Retinal pigment epithelial cell (primary cell): Measurements from ENCODE around the gene ARL15.

ENCODE experiments used
- DNase-seq: peaks from one replicate; pipeline ENCODE4 v3.0.0-alpha.2; 2010; ENCODE audit warnings: low read depth
- H3K4me3 ChIP-seq: 2 replicates; pipeline ENCODE4 v1.5.1; 2011; ENCODE audit warnings: mild to moderate bottlenecking, low read length, control low read depth, moderate library complexity
- TF ChIP-seq, protein P1 (sequence below): conservative IDR thresholded peaks from 2 replicates; pipeline ENCODE4 v1.5.1; 2011; ENCODE audit warnings: low read depth, low read length, control low read depth, inconsistent platforms

ARL15 gene

DNA sequence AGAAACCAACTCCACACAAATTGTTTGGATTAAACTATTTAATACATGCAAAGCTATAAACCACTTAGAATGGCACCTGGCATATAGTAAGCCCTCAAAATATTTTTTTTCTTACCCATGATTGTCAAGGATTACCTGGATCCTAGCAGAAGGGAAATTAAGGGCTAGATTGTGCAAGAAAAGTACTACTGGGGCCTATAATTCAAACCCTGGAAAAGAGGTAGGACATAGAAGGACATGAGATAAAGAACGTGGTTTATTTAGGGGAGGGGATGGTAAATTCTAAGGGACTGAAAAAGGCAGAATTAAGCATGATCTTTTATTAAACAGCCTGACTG, 14.9 kb upstream of the ARL15 start:
- TF ChIP-seq, protein P1, sequence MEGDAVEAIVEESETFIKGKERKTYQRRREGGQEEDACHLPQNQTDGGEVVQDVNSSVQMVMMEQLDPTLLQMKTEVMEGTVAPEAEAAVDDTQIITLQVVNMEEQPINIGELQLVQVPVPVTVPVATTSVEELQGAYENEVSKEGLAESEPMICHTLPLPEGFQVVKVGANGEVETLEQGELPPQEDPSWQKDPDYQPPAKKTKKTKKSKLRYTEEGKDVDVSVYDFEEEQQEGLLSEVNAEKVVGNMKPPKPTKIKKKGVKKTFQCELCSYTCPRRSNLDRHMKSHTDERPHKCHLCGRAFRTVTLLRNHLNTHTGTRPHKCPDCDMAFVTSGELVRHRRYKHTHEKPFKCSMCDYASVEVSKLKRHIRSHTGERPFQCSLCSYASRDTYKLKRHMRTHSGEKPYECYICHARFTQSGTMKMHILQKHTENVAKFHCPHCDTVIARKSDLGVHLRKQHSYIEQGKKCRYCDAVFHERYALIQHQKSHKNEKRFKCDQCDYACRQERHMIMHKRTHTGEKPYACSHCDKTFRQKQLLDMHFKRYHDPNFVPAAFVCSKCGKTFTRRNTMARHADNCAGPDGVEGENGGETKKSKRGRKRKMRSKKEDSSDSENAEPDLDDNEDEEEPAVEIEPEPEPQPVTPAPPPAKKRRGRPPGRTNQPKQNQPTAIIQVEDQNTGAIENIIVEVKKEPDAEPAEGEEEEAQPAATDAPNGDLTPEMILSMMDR = no peak
- no peak for DNase-seq
- no peak overlapping the region for H3K4me3 ChIP-seq

DNA sequence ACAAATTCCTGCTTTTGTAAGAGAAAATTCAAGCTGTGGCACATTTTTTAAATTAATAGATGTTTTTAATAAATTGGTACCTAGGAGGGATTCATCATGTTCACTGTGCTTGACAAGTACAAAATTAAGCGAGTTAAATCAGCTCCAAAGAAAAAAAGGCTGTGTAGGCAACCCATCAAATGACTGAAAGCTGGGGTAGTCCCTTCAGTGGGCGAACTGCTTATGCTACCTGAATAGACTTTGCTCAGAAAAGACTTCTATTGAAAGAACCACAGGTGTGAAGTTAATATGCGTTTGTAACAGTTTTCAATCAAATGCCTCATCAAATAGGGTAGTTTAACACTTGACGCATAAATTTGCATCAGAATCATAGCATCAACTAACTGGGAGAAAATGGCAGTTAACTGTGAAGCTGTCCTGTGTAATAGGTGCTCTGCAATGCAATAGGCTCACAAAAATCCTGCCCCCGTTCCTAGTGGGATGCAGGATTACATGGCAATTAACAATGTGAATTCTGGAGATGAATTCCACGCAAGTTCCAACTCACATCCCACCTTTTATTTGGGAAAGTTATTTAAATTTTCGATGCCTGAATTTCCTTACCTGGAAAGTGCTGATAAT, 14.4 kb upstream of the ARL15 start:
- no peak for DNase-seq
- H3K4me3 ChIP-seq = no peak overlapping the region
- TF ChIP-seq, protein P1 = no peak

DNA sequence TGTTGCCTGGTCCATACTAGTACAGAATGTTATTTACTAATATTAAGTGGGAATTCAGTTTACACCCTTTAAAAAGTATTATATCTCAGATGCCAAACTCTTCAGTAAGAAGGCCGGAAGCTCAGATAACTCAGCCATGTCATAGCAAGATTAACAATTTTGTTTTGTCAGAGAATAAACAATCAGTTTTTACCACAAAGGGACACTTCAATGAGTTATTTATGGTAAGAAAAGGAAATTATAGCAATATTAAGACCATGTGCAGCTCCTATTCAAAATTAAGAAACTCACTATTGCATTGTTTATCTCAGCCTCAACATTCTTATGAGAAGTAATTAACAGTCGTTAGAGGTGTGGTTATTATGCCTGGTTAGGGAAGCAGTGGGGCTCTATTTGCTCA, 13.1 kb upstream of the ARL15 start:
- no peak for DNase-seq
- no peak overlapping the region for H3K4me3 ChIP-seq
- TF ChIP-seq, protein P1 = no peak

DNA sequence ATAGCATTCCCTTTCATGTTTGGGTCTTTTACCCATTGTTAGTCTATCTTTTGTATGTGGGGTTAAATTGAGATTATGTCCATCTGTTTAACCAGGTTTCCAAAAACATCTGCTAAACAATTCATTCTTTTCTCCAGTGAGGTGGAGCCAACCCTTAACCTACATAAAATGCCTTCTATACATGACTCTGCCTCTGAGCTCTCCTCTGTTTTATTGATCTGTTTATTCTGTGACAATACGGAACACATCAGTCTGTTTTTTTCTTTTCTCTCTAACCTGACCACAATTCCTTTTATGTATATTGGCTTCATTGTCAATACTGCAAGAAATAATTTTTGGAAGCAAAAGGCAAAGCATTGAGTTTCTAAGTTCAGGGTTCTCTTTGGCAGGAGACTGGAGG, 9.9 kb upstream of the ARL15 start:
- TF ChIP-seq, protein P1 = no peak
- no peak for DNase-seq

DNA sequence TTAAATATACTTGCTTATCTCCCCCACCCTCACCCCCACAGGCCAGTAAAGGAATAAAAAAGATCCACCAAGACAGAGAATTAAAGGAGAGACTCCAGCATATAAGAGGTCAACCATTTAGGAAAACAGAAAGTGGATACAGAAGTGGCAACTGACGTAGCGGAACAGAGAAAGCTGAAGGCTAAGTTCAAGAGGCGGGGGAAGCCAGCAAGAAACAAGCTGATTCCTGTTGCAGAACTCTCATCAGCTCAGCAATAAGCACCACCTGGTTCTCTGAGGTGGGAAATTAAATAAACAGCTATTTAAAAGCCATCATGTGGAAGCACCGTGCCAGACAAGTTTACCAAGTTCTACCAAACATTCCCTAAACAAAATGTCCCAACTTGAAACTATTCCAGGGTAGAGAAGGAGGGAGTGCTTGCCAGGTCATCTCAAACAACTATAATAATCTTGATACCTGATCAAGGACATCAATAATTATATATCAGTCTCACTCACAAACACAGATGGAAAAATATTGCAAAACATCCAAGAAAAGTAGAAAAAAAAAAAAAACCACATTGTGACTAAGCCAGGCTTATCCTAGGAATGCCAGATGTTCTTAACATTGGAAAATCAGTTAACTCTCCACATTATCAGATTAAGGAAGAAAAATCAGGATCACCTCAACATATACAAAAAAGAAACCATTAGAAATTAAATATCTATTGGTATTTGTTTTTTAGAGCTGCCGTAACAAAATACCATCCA, 7.3 kb upstream of the ARL15 start:
- no peak overlapping the region for H3K4me3 ChIP-seq
- TF ChIP-seq, protein P1 = no peak
- DNase-seq = no peak

More for the DNA sequence above, 9.9 kb upstream of the ARL15 start:
- H3K4me3 ChIP-seq = no peak overlapping the region

DNA sequence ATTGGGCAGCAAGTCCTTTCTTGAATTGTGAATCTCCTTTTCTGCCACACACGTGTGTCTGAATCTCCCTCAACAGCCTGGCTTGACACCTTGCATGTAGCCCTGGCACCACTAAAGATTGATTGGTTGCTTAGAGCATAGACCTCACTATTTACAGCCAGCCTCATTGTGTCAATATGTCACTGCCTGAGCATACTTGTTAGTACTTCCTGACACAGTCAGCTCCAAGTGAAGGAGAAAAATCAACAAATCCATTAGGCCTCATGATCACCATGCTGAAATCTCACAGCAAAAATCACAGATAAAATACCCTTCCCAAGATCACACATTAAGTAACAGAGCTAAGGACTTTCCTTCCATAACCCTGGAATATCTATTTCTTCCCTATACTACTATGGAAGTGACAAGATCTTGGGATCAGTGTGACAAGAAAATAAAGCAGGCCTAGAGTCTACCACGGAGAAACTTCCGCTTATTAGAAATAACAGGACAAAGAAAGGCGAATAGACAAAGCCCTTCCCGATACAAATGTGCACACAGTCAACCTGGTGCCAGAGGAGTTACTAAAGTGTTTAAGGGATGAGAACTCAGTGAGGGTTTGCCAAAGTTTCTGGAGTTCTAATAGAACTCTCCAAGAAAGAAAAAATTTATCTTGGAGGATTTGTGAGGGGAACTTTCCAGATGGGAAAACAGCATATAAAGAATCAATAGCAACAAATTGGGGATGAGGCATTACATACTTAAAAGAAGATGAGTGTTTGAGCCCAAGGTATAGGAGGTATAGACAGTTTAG, 5.6 kb upstream of the ARL15 start:
- TF ChIP-seq, protein P1 = no peak
- DNase-seq = no peak
- H3K4me3 ChIP-seq = no peak overlapping the region
